ENCODE data around the gene SMPDL3A. TPM values are rescaled to one million over a fixed set of nuclear protein-coding genes. Genes with fewer than 3 reads are reported as not detected.

Gene SMPDL3A
- polyA plus RNA-seq, 2 of the 4 experiments (the other 2 are of a cell fraction), result 2.0 to 3.3 TPM

GRCh38 chr6:122845916-122846612, 57.0 kb downstream of the SMPDL3A start:
- DNase-seq (ENCODE audit: low read depth in 1 of 2, low spot score in 1 of 2), result no peak
- no peak overlapping the region for H3K4me2 ChIP-seq
- H3K4me1 ChIP-seq, result no peaks in the 10 kb centered on the region
- no peak for ATAC-seq
- H3K4me3 ChIP-seq, result no peak overlapping the region
- 74% methylated on average over 3 of the region's 3 CpGs for WGBS (ENCODE audit: missing lambda C conversion rate)
- POLR2A ChIA-PET, result no interaction called here
- no peaks in the 10 kb centered on the region for H3K9me3 ChIP-seq
- H3K27ac ChIP-seq, result no peak overlapping the region
- TF ChIP-seq SMC3 (IDR thresholded peaks at IDR 0.05), result no peak
- FAIRE-seq, result no peak
- CTCF ChIA-PET, result no interaction called here

DNA sequence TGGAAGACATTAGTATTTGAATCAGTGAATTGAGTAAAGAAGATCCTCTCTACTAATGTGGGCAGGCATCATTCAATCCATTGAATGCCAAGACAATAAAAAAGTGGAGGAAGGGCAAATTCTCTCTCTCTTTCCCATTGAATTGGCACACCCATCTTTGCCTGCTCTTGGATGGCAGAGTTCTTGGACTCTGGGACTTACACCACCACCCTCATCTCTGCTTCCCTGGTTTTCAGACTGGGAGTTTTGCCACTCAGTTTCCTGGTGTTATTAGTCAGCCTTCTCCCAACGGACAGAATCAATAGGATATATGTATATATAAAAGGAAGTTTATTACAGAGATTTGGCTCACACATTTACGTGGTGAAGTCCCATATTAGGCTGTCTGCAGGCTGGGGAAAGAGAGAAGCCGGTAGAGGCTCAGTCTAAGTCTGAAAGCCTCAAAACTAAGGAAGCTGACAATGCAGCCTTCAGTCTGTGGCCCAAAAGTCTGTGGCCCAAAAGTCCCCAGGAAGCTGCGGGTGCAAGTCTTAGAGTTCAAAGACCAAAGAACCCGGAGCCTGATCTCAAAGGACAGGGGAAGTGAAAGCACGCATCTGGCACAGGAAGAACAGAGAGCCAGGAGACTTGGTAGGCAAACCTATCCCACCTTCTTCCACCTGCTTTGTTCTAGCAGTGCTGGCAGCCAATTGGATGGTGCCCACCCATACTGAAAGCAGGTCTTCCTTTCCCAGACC, 64.4 kb downstream of the SMPDL3A start:
- CTCF ChIA-PET, result no interaction called here
- TF ChIP-seq RAD21 (conservative IDR thresholded peaks at IDR 0.05 in 1 of 2, IDR thresholded peaks at IDR 0.05 in 1 of 2) (no peak), POLR2AphosphoS2 (conservative IDR thresholded peaks at IDR 0.05; ENCODE audit: low read length) (no peak), HOXB5 (CRISPR knock-in tag; IDR thresholded peaks at IDR 0.05) (no peak), CEBPB (IDR thresholded peaks at IDR 0.05) (no peak), MAX (IDR thresholded peaks at IDR 0.05) (no peak), BHLHE40 (IDR thresholded peaks at IDR 0.05; ENCODE audit: low read depth, low read length) (no peak), POLR2A (IDR thresholded peaks at IDR 0.05; ENCODE audit: low read length) (no peak), KDM1A (IDR thresholded peaks at IDR 0.05; ENCODE audit: low read depth) (no peak), HDAC2 (IDR thresholded peaks at IDR 0.05) (no peak), NPAS2 (CRISPR knock-in tag; IDR thresholded peaks at IDR 0.05; ENCODE audit: borderline replicate concordance) (no peak), FOSB (CRISPR knock-in tag; IDR thresholded peaks at IDR 0.05) (no peak), EP300 (IDR thresholded peaks at IDR 0.05) (no peak), TP53 (CRISPR knock-in tag; IDR thresholded peaks at IDR 0.05) (no peak), GATA3 (IDR thresholded peaks at IDR 0.05; ENCODE audit: borderline replicate concordance) (no peak), RARB (CRISPR knock-in tag; IDR thresholded peaks at IDR 0.05) (no peak), HOXB13 (CRISPR knock-in tag; IDR thresholded peaks at IDR 0.05; ENCODE audit: low read depth) (no peak)
- TF ChIP-seq, protein P1, sequence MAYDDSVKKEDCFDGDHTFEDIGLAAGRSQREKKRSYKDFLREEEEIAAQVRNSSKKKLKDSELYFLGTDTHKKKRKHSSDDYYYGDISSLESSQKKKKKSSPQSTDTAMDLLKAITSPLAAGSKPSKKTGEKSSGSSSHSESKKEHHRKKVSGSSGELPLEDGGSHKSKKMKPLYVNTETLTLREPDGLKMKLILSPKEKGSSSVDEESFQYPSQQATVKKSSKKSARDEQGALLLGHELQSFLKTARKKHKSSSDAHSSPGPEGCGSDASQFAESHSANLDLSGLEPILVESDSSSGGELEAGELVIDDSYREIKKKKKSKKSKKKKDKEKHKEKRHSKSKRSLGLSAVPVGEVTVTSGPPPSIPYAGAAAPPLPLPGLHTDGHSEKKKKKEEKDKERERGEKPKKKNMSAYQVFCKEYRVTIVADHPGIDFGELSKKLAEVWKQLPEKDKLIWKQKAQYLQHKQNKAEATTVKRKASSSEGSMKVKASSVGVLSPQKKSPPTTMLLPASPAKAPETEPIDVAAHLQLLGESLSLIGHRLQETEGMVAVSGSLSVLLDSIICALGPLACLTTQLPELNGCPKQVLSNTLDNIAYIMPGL (CRISPR knock-in tag; IDR thresholded peaks at IDR 0.05; ENCODE audit: borderline replicate concordance), result no peak
- TF ChIP-seq, protein P2, sequence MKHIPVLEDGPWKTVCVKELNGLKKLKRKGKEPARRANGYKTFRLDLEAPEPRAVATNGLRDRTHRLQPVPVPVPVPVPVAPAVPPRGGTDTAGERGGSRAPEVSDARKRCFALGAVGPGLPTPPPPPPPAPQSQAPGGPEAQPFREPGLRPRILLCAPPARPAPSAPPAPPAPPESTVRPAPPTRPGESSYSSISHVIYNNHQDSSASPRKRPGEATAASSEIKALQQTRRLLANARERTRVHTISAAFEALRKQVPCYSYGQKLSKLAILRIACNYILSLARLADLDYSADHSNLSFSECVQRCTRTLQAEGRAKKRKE (CRISPR knock-in tag; IDR thresholded peaks at IDR 0.05; ENCODE audit: low read depth), result no peak
- Histone ChIP-seq H3K4me2 (no peak overlapping the region), H3K27ac (no peak overlapping the region), H3K9me3 (no peaks in the 10 kb centered on the region), H3K4me1 (no peaks in the 10 kb centered on the region), H3K4me3 (no peak overlapping the region)
- ATAC-seq (no peak), DNase-seq (ENCODE audit: low read depth in 1 of 2, low spot score in 1 of 2) (no peak), FAIRE-seq (no peak)
- 26% methylated on average over 6 of the region's 6 CpGs for WGBS (ENCODE audit: missing lambda C conversion rate)
- POLR2A ChIA-PET, result no interaction called here

Small RNA genes within 50 kb of the gene (small RNA-seq; reads per million reads assigned to genes)
- 0 reads per million in 6 experiments for gene RN7SL564P

Other genes with a start within 250 kb of the SMPDL3A start
- gene PKIB, start 178.9 kb upstream of the SMPDL3A start, polyA plus RNA-seq (2011; rRNA removed), result 1.3 and 1.5 TPM in 2 replicates
- gene PKIB, start 178.9 kb upstream of the SMPDL3A start, polyA plus RNA-seq (2017; fragmentation: RNase III; extraction: RNeasy Plus Mini Kit Qiagen cat#74134 plus additional on column Dnase treatment), result 0.37 to 0.67 TPM (median 0.58 TPM) in 3 replicates
- not detected in 2 replicates for gene FABP7, start 9.5 kb upstream of the SMPDL3A start, polyA plus RNA-seq (2011; rRNA removed)
- gene FABP7, start 9.5 kb upstream of the SMPDL3A start, polyA plus RNA-seq (2017; fragmentation: RNase III; extraction: RNeasy Plus Mini Kit Qiagen cat#74134 plus additional on column Dnase treatment), result not detected in 3 replicates
- 0.01 and 0.04 TPM in 2 replicates for gene CLVS2, start 207.0 kb downstream of the SMPDL3A start, polyA plus RNA-seq (2011; rRNA removed)
- 0.01 to 0.04 TPM in 2 of 3 replicates, not detected in the other for gene CLVS2, start 207.0 kb downstream of the SMPDL3A start, polyA plus RNA-seq (2017; fragmentation: RNase III; extraction: RNeasy Plus Mini Kit Qiagen cat#74134 plus additional on column Dnase treatment)